HG03457 (cell line): Measurements from ENCODE around the gene GSS.
A peak's percentile ranks its signal among the peaks of the same experiment; 100 is the strongest.

Experiments
- ATAC-seq: cut with Tn5 transposase; IDR thresholded peaks from one replicate; pipeline ENCODE4 v1.9.1; 2021; ENCODE audit warnings: moderate number of reproducible peaks; ENCODE audit not compliant: unreplicated experiment

GSS gene

GRCh38 chr20:34955231-34956040, at the start of gene GSS, which contains the start of gene MYH7B:
Gene GSS (minus strand): TSS chr20:34955806. CDS start chr20:34951852, 3,954 bp downstream.
Gene MYH7B (plus strand): TSS chr20:34955868. CDS start chr20:34978006, 22,138 bp downstream.
- peak; percentile 67 for ATAC-seq

- no peak for ATAC-seq
Observed at GRCh38 chr20:35004749-35005462, 49.3 kb upstream of the GSS start.

- no peak for ATAC-seq
Observed at GRCh38 chr20:35004051-35004725, 48.6 kb upstream of the GSS start.

- no peak for ATAC-seq
Observed at GRCh38 chr20:35003211-35004031, 47.8 kb upstream of the GSS start.

GRCh38 chr20:35002426-35003210, 47.0 kb upstream of the GSS start:
- ATAC-seq, result no peak

GRCh38 chr20:35001596-35002362, 46.2 kb upstream of the GSS start:
- ATAC-seq, result no peak

GRCh38 chr20:35000922-35001595, 45.5 kb upstream of the GSS start:
- no peak for ATAC-seq

- no peak for ATAC-seq
Observed at GRCh38 chr20:35000311-35000921, 44.8 kb upstream of the GSS start.

- ATAC-seq, result no peak
Observed at GRCh38 chr20:34999782-35000181, 44.2 kb upstream of the GSS start.

GRCh38 chr20:34999021-34999451, 43.4 kb upstream of the GSS start:
- ATAC-seq, result no peak

GRCh38 chr20:34998331-34998950, 42.8 kb upstream of the GSS start:
- ATAC-seq, result no peak

- no peak for ATAC-seq
Observed at GRCh38 chr20:34997774-34998173, 42.2 kb upstream of the GSS start.

- ATAC-seq, result no peak
Observed at GRCh38 chr20:34997131-34997561, 41.5 kb upstream of the GSS start.

GRCh38 chr20:34996243-34997028, 40.8 kb upstream of the GSS start:
- no peak for ATAC-seq

- no peak for ATAC-seq
Observed at GRCh38 chr20:34995696-34996095, 40.1 kb upstream of the GSS start.

- no peak for ATAC-seq
Observed at GRCh38 chr20:34995192-34995591, 39.6 kb upstream of the GSS start.
